ENCODE data around the gene SLC66A2.
"Not testable (repeated sequence)": the region's sequence is repeated elsewhere in the genome, so short reads cannot be mapped to it uniquely, and the experiment has no call there.

SLC66A2 gene

GRCh38 chr18:79881695-79882094, 69.8 kb downstream of the SLC66A2 start:
- no peak overlapping the region for H2AFZ ChIP-seq (ENCODE audit: low read length)
- no peaks in the 10 kb centered on the region for H4K20me1 ChIP-seq (ENCODE audit: insufficient read depth, low read length, poor library complexity, severe bottlenecking)
- TF ChIP-seq EZH2phosphoT487 (IDR thresholded peaks at IDR 0.05; ENCODE audit: borderline replicate concordance) (no peak), CTCF (conservative IDR thresholded peaks at IDR 0.05; ENCODE audit: low read length) (no peak)
- H3K9ac ChIP-seq (ENCODE audit: low read depth, low read length, poor library complexity, severe bottlenecking): no peak overlapping the region
- H3K4me3 ChIP-seq (ENCODE audit: low read length, poor library complexity, severe bottlenecking): no peak overlapping the region
- no peaks in the 10 kb centered on the region for H3K36me3 ChIP-seq (ENCODE audit: insufficient read depth, low read length)
- H3K79me2 ChIP-seq (ENCODE audit: insufficient read depth, low read length): no peaks in the 10 kb centered on the region
- no peaks in the 10 kb centered on the region for H3F3A ChIP-seq (ENCODE audit: low read depth)
- H3K4me1 ChIP-seq (ENCODE audit: insufficient read depth, low read length, poor library complexity, severe bottlenecking): no peaks in the 10 kb centered on the region
- peaks cover 16% of the 10 kb centered on the region; the same call in 1 of the 2 replicates for H3K9me3 ChIP-seq (ENCODE audit: insufficient read depth, low read depth, low read length)
- H3K9me2 ChIP-seq (replicated peaks; ENCODE audit: low read depth, low read length): no peaks in the 10 kb centered on the region
- H3K4me2 ChIP-seq (ENCODE audit: low read depth, low read length, poor library complexity, severe bottlenecking): no peak overlapping the region
- no peaks in the 10 kb centered on the region for H3K27me3 ChIP-seq (ENCODE audit: insufficient read depth, low read length, poor library complexity, severe bottlenecking)

GRCh38 chr18:79879566-79879965, 71.9 kb downstream of the SLC66A2 start:
- H3K4me1 ChIP-seq (ENCODE audit: insufficient read depth, low read length, poor library complexity, severe bottlenecking): no peaks in the 10 kb centered on the region
- TF ChIP-seq CTCF (conservative IDR thresholded peaks at IDR 0.05; ENCODE audit: low read length) (no peak), EZH2phosphoT487 (IDR thresholded peaks at IDR 0.05; ENCODE audit: borderline replicate concordance) (no peak)

GRCh38 chr18:79878741-79879378, 72.6 kb downstream of the SLC66A2 start:
- Histone ChIP-seq H3F3A (ENCODE audit: low read depth) (no peaks in the 10 kb centered on the region), H3K9me2 (replicated peaks; ENCODE audit: low read depth, low read length) (no peaks in the 10 kb centered on the region), H3K4me1 (ENCODE audit: insufficient read depth, low read length, poor library complexity, severe bottlenecking) (no peaks in the 10 kb centered on the region), H2AFZ (ENCODE audit: low read length) (no peak overlapping the region), H3K4me3 (ENCODE audit: low read length, poor library complexity, severe bottlenecking) (no peak overlapping the region), H3K9ac (ENCODE audit: low read depth, low read length, poor library complexity, severe bottlenecking) (no peak overlapping the region), H3K36me3 (ENCODE audit: insufficient read depth, low read length) (no peaks in the 10 kb centered on the region), H3K4me2 (ENCODE audit: low read depth, low read length, poor library complexity, severe bottlenecking) (no peak overlapping the region), H3K27me3 (ENCODE audit: insufficient read depth, low read length, poor library complexity, severe bottlenecking) (no peaks in the 10 kb centered on the region), H3K9me3 (ENCODE audit: insufficient read depth, low read depth, low read length) (peaks cover 28% of the 10 kb centered on the region; the same call in 1 of the 2 replicates), H4K20me1 (ENCODE audit: insufficient read depth, low read length, poor library complexity, severe bottlenecking) (no peaks in the 10 kb centered on the region), H3K79me2 (ENCODE audit: insufficient read depth, low read length) (no peaks in the 10 kb centered on the region)
- TF ChIP-seq CTCF (conservative IDR thresholded peaks at IDR 0.05; ENCODE audit: low read length): no peak
- TF ChIP-seq EZH2phosphoT487 (IDR thresholded peaks at IDR 0.05; ENCODE audit: borderline replicate concordance): no peak

More at GRCh38 chr18:79879566-79879965, 71.9 kb downstream of the SLC66A2 start:
- Histone ChIP-seq H3K9me2 (replicated peaks; ENCODE audit: low read depth, low read length) (no peaks in the 10 kb centered on the region), H3K9me3 (ENCODE audit: insufficient read depth, low read depth, low read length) (peaks cover 26% of the 10 kb centered on the region; the same call in 1 of the 2 replicates), H3K27me3 (ENCODE audit: insufficient read depth, low read length, poor library complexity, severe bottlenecking) (no peaks in the 10 kb centered on the region), H3K79me2 (ENCODE audit: insufficient read depth, low read length) (no peaks in the 10 kb centered on the region), H3F3A (ENCODE audit: low read depth) (no peaks in the 10 kb centered on the region), H3K4me2 (ENCODE audit: low read depth, low read length, poor library complexity, severe bottlenecking) (no peak overlapping the region), H2AFZ (ENCODE audit: low read length) (no peak overlapping the region), H4K20me1 (ENCODE audit: insufficient read depth, low read length, poor library complexity, severe bottlenecking) (no peaks in the 10 kb centered on the region), H3K4me3 (ENCODE audit: low read length, poor library complexity, severe bottlenecking) (no peak overlapping the region), H3K36me3 (ENCODE audit: insufficient read depth, low read length) (no peaks in the 10 kb centered on the region), H3K9ac (ENCODE audit: low read depth, low read length, poor library complexity, severe bottlenecking) (no peak overlapping the region)

GRCh38 chr18:79878246-79878645, 73.2 kb downstream of the SLC66A2 start:
- H3K9ac ChIP-seq (ENCODE audit: low read depth, low read length, poor library complexity, severe bottlenecking); H3K9me2 ChIP-seq (replicated peaks; ENCODE audit: low read depth, low read length): not testable (repeated sequence)

More at GRCh38 chr18:79878246-79878645, 73.2 kb downstream of the SLC66A2 start:
- not testable (repeated sequence) for H3K4me1 ChIP-seq (ENCODE audit: insufficient read depth, low read length, poor library complexity, severe bottlenecking); H3K27me3 ChIP-seq (ENCODE audit: insufficient read depth, low read length, poor library complexity, severe bottlenecking); H3K79me2 ChIP-seq (ENCODE audit: insufficient read depth, low read length); H3K4me3 ChIP-seq (ENCODE audit: low read length, poor library complexity, severe bottlenecking); H2AFZ ChIP-seq (ENCODE audit: low read length); H3K36me3 ChIP-seq (ENCODE audit: insufficient read depth, low read length); H4K20me1 ChIP-seq (ENCODE audit: insufficient read depth, low read length, poor library complexity, severe bottlenecking); H3F3A ChIP-seq (ENCODE audit: low read depth); H3K4me2 ChIP-seq (ENCODE audit: low read depth, low read length, poor library complexity, severe bottlenecking)
- H3K9me3 ChIP-seq (ENCODE audit: insufficient read depth, low read depth, low read length): peaks cover 28% of the 10 kb centered on the region; the same call in 1 of the 2 replicates
